GM19035 (cell line): ENCODE data around the gene ZC3H13.

Source experiments
- ATAC-seq: cut with Tn5 transposase; IDR thresholded peaks from one replicate; pipeline ENCODE4 v1.9.1; 2021; ENCODE audit not compliant: unreplicated experiment

The ZC3H13 gene

GRCh38 chr13:45943965-45944364 is 108.6 kb downstream of the ZC3H13 start:
- no peak for ATAC-seq

GRCh38 chr13:45943120-45943519 is 109.4 kb downstream of the ZC3H13 start:
- ATAC-seq, result no peak

GRCh38 chr13:45941261-45941660 is 111.3 kb downstream of the ZC3H13 start:
- no peak for ATAC-seq

GRCh38 chr13:45940061-45940460 is 112.5 kb downstream of the ZC3H13 start:
- ATAC-seq, result no peak

- ATAC-seq, result no peak
Observed at GRCh38 chr13:45936621-45937020, 115.9 kb downstream of the ZC3H13 start.

GRCh38 chr13:45934283-45934682 is 118.3 kb downstream of the ZC3H13 start:
- ATAC-seq, result no peak

- no peak for ATAC-seq
Observed at GRCh38 chr13:45933203-45933908, 119.2 kb downstream of the ZC3H13 start.

- no peak for ATAC-seq
Observed at GRCh38 chr13:45932676-45933075, 119.9 kb downstream of the ZC3H13 start.

- ATAC-seq, result no peak
Observed at GRCh38 chr13:45932172-45932571, 120.4 kb downstream of the ZC3H13 start.

GRCh38 chr13:45931211-45931610 is 121.3 kb downstream of the ZC3H13 start:
- ATAC-seq, result no peak

- ATAC-seq, result no peak
Observed at GRCh38 chr13:45930177-45930576, 122.4 kb downstream of the ZC3H13 start.

- ATAC-seq, result no peak
Observed at GRCh38 chr13:45928843-45929242, 123.7 kb downstream of the ZC3H13 start.

GRCh38 chr13:45928176-45928575 is 124.4 kb downstream of the ZC3H13 start:
- no peak for ATAC-seq

GRCh38 chr13:45926741-45927140 is 125.8 kb downstream of the ZC3H13 start:
- ATAC-seq, result no peak

GRCh38 chr13:45925151-45925550 is 127.4 kb downstream of the ZC3H13 start:
- no peak for ATAC-seq

GRCh38 chr13:45921162-45921736 is 131.3 kb downstream of the ZC3H13 start:
- no peak for ATAC-seq

GRCh38 chr13:45918597-45918996 is 133.9 kb downstream of the ZC3H13 start:
- ATAC-seq, result no peak

- no peak for ATAC-seq
Observed at GRCh38 chr13:45917019-45917418, 135.5 kb downstream of the ZC3H13 start.

GRCh38 chr13:45915686-45916439 is 136.7 kb downstream of the ZC3H13 start:
- no peak for ATAC-seq

- no peak for ATAC-seq
Observed at GRCh38 chr13:45909673-45910072, 142.9 kb downstream of the ZC3H13 start.

GRCh38 chr13:45909089-45909488 is 143.5 kb downstream of the ZC3H13 start:
- ATAC-seq, result no peak

- ATAC-seq, result no peak
Observed at GRCh38 chr13:45907503-45907902, 145.0 kb downstream of the ZC3H13 start.
